H1 (cell line): ENCODE measurements around the gene ZNF302. TPM values are rescaled to one million over a fixed set of nuclear protein-coding genes. Genes with fewer than 3 reads are reported as not detected.

Source experiments
- CTCF ChIA-PET: fragments of 300-600 bp; sonication (Branson Sonifier 250); formaldehyde crosslinking; loops from one replicate; lab custom pipeline; 2021; ENCODE audit not compliant: partially characterized antibody; lab: Charles Lee
- POLR2A ChIA-PET: fragments of 300-600 bp; sonication (Branson Sonifier 250); formaldehyde crosslinking; loops from one replicate; lab custom pipeline; 2021; ENCODE audit warnings: inconsistent platforms; ENCODE audit not compliant: partially characterized antibody; lab: Charles Lee
- DNase-seq, 2 experiments: peaks; one replicate each; pipeline versions ENCODE4 v3.0.0 to v3.0.0-alpha.2; 2010 to 2022; ENCODE audit warnings: low spot score in 2 of 2, low read depth in 1 of 2, mixed read lengths in 1 of 2
- FAIRE-seq: peaks from 2 replicates; lab custom pipeline; 2011; peaks lifted over from hg19 to GRCh38; lab: Jason Lieb, UNC
- H2AFZ ChIP-seq: 2 replicates; pipeline ENCODE4 v1.8.1; 2012; ENCODE audit warnings: low read length, inconsistent platforms
- H2AK5ac ChIP-seq: 2 replicates; pipeline ENCODE4 v1.6.1; 2013; ENCODE audit warnings: low read depth, low read length
- H2BK120ac ChIP-seq: replicated peaks from 2 replicates; pipeline ENCODE3; 2013; ENCODE audit warnings: low read depth, low read length, inconsistent platforms
- H2BK12ac ChIP-seq: 2 replicates; pipeline ENCODE4 v1.6.1; 2013; ENCODE audit warnings: low read depth, low read length
- H2BK15ac ChIP-seq: 2 replicates; pipeline ENCODE4 v1.6.1; 2013; ENCODE audit warnings: low read length
- H2BK20ac ChIP-seq: 2 replicates; pipeline ENCODE4 v1.6.1; 2013; ENCODE audit warnings: low read length
- H2BK5ac ChIP-seq: 2 replicates; pipeline ENCODE4 v1.6.1; 2013; ENCODE audit warnings: low read depth, low read length
- H3K14ac ChIP-seq: 2 replicates; pipeline ENCODE4 v1.6.1; 2013; ENCODE audit warnings: inconsistent platforms; ENCODE audit not compliant: insufficient read length
- H3K18ac ChIP-seq: 2 replicates; pipeline ENCODE4 v1.6.1; 2013; ENCODE audit warnings: low read length; ENCODE audit errors: extremely low read depth
- H3K23ac ChIP-seq: 2 replicates; pipeline ENCODE4 v1.6.1; 2013; ENCODE audit warnings: inconsistent platforms; ENCODE audit not compliant: insufficient read length
- H3K23me2 ChIP-seq: 2 replicates; pipeline ENCODE4 v1.6.1; 2013; ENCODE audit warnings: low read depth, low read length
- H3K27ac ChIP-seq: 2 replicates; pipeline ENCODE4 v1.6.1; 2011; ENCODE audit warnings: low read depth, low read length, inconsistent platforms
- H3K27me3 ChIP-seq, 4 experiments: replicated peaks in 1 of 4; 1 replicate in 1 of 4; 2 replicates in 3 of 4; pipeline versions ENCODE4 v1.6.1 to v1.8.1; 2011 to 2013; ENCODE audit warnings: low read length in 3 of 4, mild to moderate bottlenecking in 3 of 4, inconsistent platforms in 2 of 4, mixed read lengths in 2 of 4, moderate library complexity in 1 of 4; ENCODE audit not compliant: control insufficient read depth in 3 of 4, insufficient read depth in 3 of 4; ENCODE audit errors: extremely low read depth in 1 of 4
- H3K36me3 ChIP-seq, 4 experiments: 2 replicates each; pipeline versions ENCODE4 v1.6.1 to v1.8.1; 2011 to 2013; ENCODE audit warnings: mild to moderate bottlenecking in 4 of 4, low read length in 3 of 4, moderate library complexity in 2 of 4, control low read depth in 1 of 4, inconsistent platforms in 1 of 4; ENCODE audit not compliant: insufficient read depth in 4 of 4, control insufficient read depth in 2 of 4
- H3K4ac ChIP-seq: replicated peaks from 2 replicates; pipeline ENCODE3; 2013; ENCODE audit warnings: low read length, low read depth, mixed read lengths, inconsistent platforms; ENCODE audit not compliant: insufficient read length
- H3K4me1 ChIP-seq, 4 experiments: replicated peaks in 1 of 4; 1 replicate in 1 of 4; 2 replicates in 3 of 4; pipeline versions ENCODE4 v1.6.1 to v1.8.1; 2011 to 2013; ENCODE audit warnings: low read length in 3 of 4, inconsistent platforms in 2 of 4, mixed read lengths in 1 of 4; ENCODE audit not compliant: insufficient read depth in 4 of 4, control insufficient read depth in 3 of 4
- H3K4me2 ChIP-seq, 2 experiments: 2 replicates each; pipeline versions ENCODE4 v1.6.1 to v1.8.1; 2011 to 2013; ENCODE audit warnings: low read depth in 2 of 2, low read length in 2 of 2, control low read depth in 1 of 2, inconsistent platforms in 1 of 2, mild to moderate bottlenecking in 1 of 2; ENCODE audit not compliant: insufficient read depth in 1 of 2
- H3K4me3 ChIP-seq, 4 experiments: fragments of 200-600, 300-600 bp in 1 of 4; sonication (generic), shearing (Covaris generic), sonication (Bioruptor Twin) in 1 of 4; 2 replicates each; pipeline versions ENCODE4 v1.5.1 to v1.8.1; 2011 to 2016; ENCODE audit warnings: low read length in 4 of 4, low read depth in 3 of 4, control low read depth in 2 of 4, inconsistent platforms in 2 of 4, mild to moderate bottlenecking in 2 of 4, mixed read lengths in 1 of 4, moderate library complexity in 1 of 4; ENCODE audit not compliant: insufficient read depth in 2 of 4; ENCODE audit errors: extremely low read depth in 1 of 4
- H3K56ac ChIP-seq: replicated peaks from 2 replicates; pipeline ENCODE3; 2013; ENCODE audit warnings: low read depth, mild to moderate bottlenecking, mixed read lengths, low read length, inconsistent platforms; ENCODE audit not compliant: insufficient read length
- H3K79me1 ChIP-seq: 2 replicates; pipeline ENCODE4 v1.6.1; 2013; ENCODE audit warnings: low read depth, low read length, control low read depth
- H3K79me2 ChIP-seq, 2 experiments: 2 replicates each; pipeline versions ENCODE4 v1.6.1 to v1.8.1; 2012 to 2013; ENCODE audit warnings: low read length in 2 of 2, mild to moderate bottlenecking in 2 of 2, inconsistent platforms in 1 of 2; ENCODE audit not compliant: insufficient read depth in 2 of 2, control insufficient read depth in 1 of 2
- H3K9ac ChIP-seq, 4 experiments: replicated peaks in 1 of 4; 1 replicate in 1 of 4; 2 replicates in 3 of 4; pipeline versions ENCODE4 v1.6.1 to v1.8.1; 2011 to 2013; ENCODE audit warnings: low read depth in 3 of 4, low read length in 3 of 4, control low read depth in 2 of 4, mild to moderate bottlenecking in 2 of 4, moderate library complexity in 2 of 4, inconsistent platforms in 1 of 4; ENCODE audit errors: extremely low read depth in 1 of 4
- H3K9me3 ChIP-seq, 2 experiments: 2 replicates each; pipeline versions ENCODE4 v1.6.1 to v1.8.1; 2012 to 2013; ENCODE audit warnings: mild to moderate bottlenecking in 2 of 2, moderate library complexity in 2 of 2, control low read depth in 1 of 2, inconsistent platforms in 1 of 2, low read depth in 1 of 2, low read length in 1 of 2, mixed read lengths in 1 of 2; ENCODE audit not compliant: insufficient read depth in 2 of 2
- H4K20me1 ChIP-seq, 2 experiments: replicated peaks in 1 of 2; 2 replicates each; pipeline versions ENCODE3 to v1.8.1; 2011 to 2013; ENCODE audit warnings: inconsistent platforms in 2 of 2, low read length in 2 of 2, mild to moderate bottlenecking in 1 of 2; ENCODE audit not compliant: insufficient read depth in 2 of 2, control insufficient read depth in 1 of 2
- H4K5ac ChIP-seq: 2 replicates; pipeline ENCODE4 v1.6.1; 2013; ENCODE audit warnings: low read length, low read depth, mixed read lengths, inconsistent platforms; ENCODE audit not compliant: insufficient read length
- H4K8ac ChIP-seq: 2 replicates; pipeline ENCODE4 v1.8.0; 2013; ENCODE audit warnings: mild to moderate bottlenecking, moderate library complexity, low read length, inconsistent platforms; ENCODE audit not compliant: insufficient read depth; ENCODE audit errors: extremely low read depth
- H4K91ac ChIP-seq: replicated peaks from 2 replicates; pipeline ENCODE3; 2013; ENCODE audit warnings: low read length, mixed read lengths, inconsistent platforms; ENCODE audit not compliant: insufficient read length
- CBX5 ChIP-seq: fragments of 300-800, 300-1000 bp; sonication (generic); IDR thresholded peaks from 2 replicates; pipeline ENCODE4 v1.7.1; 2016; ENCODE audit warnings: antibody characterized with exemption, low read length, low read depth
- GABPA ChIP-seq: IDR thresholded peaks from 2 replicates; pipeline ENCODE4 v1.6.1; 2011; ENCODE audit warnings: mild to moderate bottlenecking, low read length, moderate library complexity, borderline replicate concordance; ENCODE audit not compliant: insufficient read depth
- NRF1 ChIP-seq: IDR thresholded peaks from 2 replicates; pipeline ENCODE4 v1.6.1; 2011; ENCODE audit warnings: mild to moderate bottlenecking, low read depth, low read length, improper control_type of control experiment
- POLR2A ChIP-seq, 2 experiments: IDR thresholded peaks; 1 replicate in 1 of 2; 2 replicates in 1 of 2; pipeline ENCODE4 v1.6.1; 2011; ENCODE audit warnings: low read depth in 2 of 2, low read length in 2 of 2, mild to moderate bottlenecking in 2 of 2; ENCODE audit errors: control extremely low read depth in 1 of 2
- SIX5 ChIP-seq: IDR thresholded peaks from 2 replicates; pipeline ENCODE4 v1.6.1; 2011; ENCODE audit warnings: mild to moderate bottlenecking, low read depth, low read length
- SP4 ChIP-seq: IDR thresholded peaks from 2 replicates; pipeline ENCODE4 v1.6.1; 2012; ENCODE audit warnings: low read length, inconsistent platforms
- SRF ChIP-seq: IDR thresholded peaks from 2 replicates; pipeline ENCODE4 v1.6.1; 2011; ENCODE audit warnings: mild to moderate bottlenecking, low read depth, low read length, moderate library complexity
- TAF1 ChIP-seq: IDR thresholded peaks from 2 replicates; pipeline ENCODE4 v1.6.1; 2011; ENCODE audit warnings: mild to moderate bottlenecking, low read depth, low read length
- TEAD4 ChIP-seq: IDR thresholded peaks from 2 replicates; pipeline ENCODE4 v1.6.1; 2012; ENCODE audit warnings: low read depth, low read length, inconsistent platforms, mixed read lengths
- WGBS, 2 experiments: shearing (Covaris generic) in 1 of 2; methylation state at CpG; one replicate each; pipeline versions ENCODE4 v1.1.6 to v1.1.7; 2013 to 2015; ENCODE audit warnings: low lambda C conversion rate in 2 of 2, mixed read lengths in 2 of 2, inconsistent platforms in 1 of 2, low coverage in 1 of 2, missing lambda C conversion rate in 1 of 2; ENCODE audit not compliant: insufficient replicate concordance in 2 of 2, insufficient coverage in 1 of 2, insufficient read length in 1 of 2; ENCODE audit errors: extremely low coverage in 1 of 2, missing lambda C conversion rate in 1 of 2; 5-methylcytosine and 5-hydroxymethylcytosine counted together
- long read RNA-seq, 2 experiments: library from RNA in 1 of 2; library from capped mRNA in 1 of 2; stranded (forward); transcript quantifications; one replicate each; pipeline ENCODE4 v2.0.0, GENCODE V29; 2021; ENCODE audit warnings: inconsistent platforms in 1 of 2
- polyA minus RNA-seq, 3 experiments: library from RNA; depleted of rRNA, polyadenylated mRNA; stranded (reverse); fragments of >200 nt; gene quantifications; 1 replicate in 2 of 3; 2 replicates in 1 of 3; pipeline ENCODE4 v1.2.3, GENCODE V29; 2011
- polyA plus RNA-seq, 7 experiments: library from polyadenylated mRNA; depleted of rRNA in 3 of 7; stranded (reverse) in 5 of 7; unstranded in 2 of 7; fragments of >200 nt in 5 of 7; fragments of 200-250 nt in 2 of 7; gene quantifications; 1 replicate in 5 of 7; 2 replicates in 1 of 7; 4 replicates in 1 of 7; pipeline versions ENCODE4 v1.2.1 to v1.2.3, GENCODE V29; 2011 to 2013; ENCODE audit warnings: missing spikeins in 2 of 7, mixed read lengths in 2 of 7
- total RNA-seq: library from RNA; stranded (reverse); fragmentation: NEBNext Ultra II Directional; extraction: Animal tissue kit (Norgen Biotek cat#: 25700); gene quantifications from 2 replicates; pipeline ENCODE4 v1.2.1, GENCODE V29; 2021

ZNF302 gene
- total RNA-seq: 17.0 and 20.4 TPM in 2 replicates
- 9.1 and 10.9 TPM in 2 replicates for polyA plus RNA-seq (2011; rRNA removed)
- 14.1 TPM for polyA plus RNA-seq (2011; cell fraction: cytosol; rRNA removed)
- polyA plus RNA-seq (2011; cell fraction: nucleus; rRNA removed): 19.0 TPM
- 10.9 to 19.6 TPM (median 11.2 TPM) in 4 replicates for polyA plus RNA-seq (2012, experiment 1 of 2)
- polyA plus RNA-seq (2012, experiment 2 of 2): 1.0 TPM
- 16.5 TPM for polyA plus RNA-seq (2013, experiment 1 of 2)
- 14.4 TPM for polyA plus RNA-seq (2013, experiment 2 of 2)
- polyA minus RNA-seq (2011; rRNA and poly(A)+ RNA removed): 13.2 and 14.7 TPM in 2 replicates
- 10.9 TPM for polyA minus RNA-seq (2011; cell fraction: cytosol; rRNA and poly(A)+ RNA removed)
- 37.1 TPM for polyA minus RNA-seq (2011; cell fraction: nucleus; rRNA and poly(A)+ RNA removed)
- long read RNA-seq, experiment 1, partial matches to known transcripts: 9 of 18 reads
- long read RNA-seq, experiment 1, other reads (novel, unspliced or antisense): 7 of 18 reads
- long read RNA-seq, experiment 2, partial matches to known transcripts: 0 of 3 reads
- long read RNA-seq, experiment 2, other reads (novel, unspliced or antisense): 2 of 3 reads

- no peaks in the 10 kb centered on the region; a peak in 1 of 4 replicates for H3K9me3 ChIP-seq
- CTCF ChIA-PET: interaction anchor here (0.6 to 1.2 kb wide), 3 partner anchors 161 to 1730 kb away, joined by 3 to 4 read pairs (median 3); no protein-coding TSS in a partner anchor
- H3K27me3 ChIP-seq: peaks cover 0 to 2% (median 0%) of the 10 kb centered on the region in 4 experiments; a peak in 3 of 7 replicates
- no peak for TF ChIP-seq SRF
- TF ChIP-seq GABPA: no peak; the same call in 1 of the 2 replicates
- peak; percentile 82 to 96 for TF ChIP-seq POLR2A (IDR thresholded peaks at IDR 0.05; ENCODE audit: control extremely low read depth in 1 of 2, low read depth in 2 of 2, low read length in 2 of 2)
- peak; percentile 67 for TF ChIP-seq NRF1
- TF ChIP-seq SIX5: peak; percentile 72
- no peak for TF ChIP-seq TEAD4
- TF ChIP-seq CBX5: no peak
- no peak for TF ChIP-seq SP4
- peak; percentile 87 for TF ChIP-seq TAF1
These were observed at the start of gene ZNF302 for GRCh38 chr19:34677386-34678084. Gene ZNF302 (plus strand): TSS chr19:34677678. CDS start chr19:34678805, 1,127 bp downstream.

More at GRCh38 chr19:34677386-34678084, at the start of gene ZNF302:
- no peak within 1 kb of the TSS for H3K14ac ChIP-seq
- H2BK20ac ChIP-seq: no peak within 1 kb of the TSS
- peak within 1 kb of the TSS; percentile 83 for H2BK15ac ChIP-seq
- H3K79me1 ChIP-seq: no peaks in the 10 kb centered on the region; the same call in 1 of the 2 replicates
- no peak within 1 kb of the TSS for H3K4ac ChIP-seq
- peak; percentile 92 for DNase-seq
- H2BK5ac ChIP-seq: peak within 1 kb of the TSS; percentile 96
- H2AK5ac ChIP-seq: no peak within 1 kb of the TSS
- H2AFZ ChIP-seq: peak within 1 kb of the TSS; percentile 90
- H3K79me2 ChIP-seq: peaks cover 0 to 7% of the 10 kb centered on the region in 2 experiments; a peak in 1 of 4 replicates
- peak within 1 kb of the TSS; percentile 71 to 90 (median 75) for H3K4me3 ChIP-seq
- H4K8ac ChIP-seq: peak within 1 kb of the TSS; percentile 99
- peak within 1 kb of the TSS; percentile 80 to 90 (median 88) for H3K9ac ChIP-seq
- peak within 1 kb of the TSS; percentile 99 for H4K91ac ChIP-seq
- peaks cover 0 to 3% (median 2%) of the 10 kb centered on the region in 4 experiments; a peak in 4 of 7 replicates for H3K4me1 ChIP-seq
- POLR2A ChIA-PET: interaction anchor here (0.8 to 2.2 kb wide), 24 partner anchors 9 to 369 kb away, joined by 3 to 19 read pairs (median 4); partner anchors contain the start of gene WTIP
- H3K23me2 ChIP-seq: no peaks in the 10 kb centered on the region
- no peak within 1 kb of the TSS for H3K23ac ChIP-seq
- WGBS, 2 experiments: 2% methylated on average over 74 of the region's 74 CpGs; no CpG with 5 or more reads in 1 of the 2 experiments
- peak within 1 kb of the TSS; percentile 90 for H3K56ac ChIP-seq
- H3K18ac ChIP-seq: peak within 1 kb of the TSS; percentile 91
- peaks cover 0 to 32% (median 14%) of the 10 kb centered on the region in 4 experiments; a peak in 6 of 8 replicates for H3K36me3 ChIP-seq
- H3K4me2 ChIP-seq: peak within 1 kb of the TSS; percentile 82 to 94
- FAIRE-seq: no peak
- H2BK120ac ChIP-seq: peak within 1 kb of the TSS; percentile 82
- no peaks in the 10 kb centered on the region for H4K20me1 ChIP-seq
- peak within 1 kb of the TSS; percentile 94 for H4K5ac ChIP-seq
- peak within 1 kb of the TSS; percentile 72; the same call in 1 of the 2 replicates for H2BK12ac ChIP-seq
- H3K27ac ChIP-seq: peak within 1 kb of the TSS; percentile 91
